ENCODE data around the gene PRR11. TPM values are rescaled to one million over a fixed set of nuclear protein-coding genes. Genes with fewer than 3 reads are reported as not detected.

The PRR11 gene
- total RNA-seq, 1 experiment from 2014 or later, result 109 TPM

DNA sequence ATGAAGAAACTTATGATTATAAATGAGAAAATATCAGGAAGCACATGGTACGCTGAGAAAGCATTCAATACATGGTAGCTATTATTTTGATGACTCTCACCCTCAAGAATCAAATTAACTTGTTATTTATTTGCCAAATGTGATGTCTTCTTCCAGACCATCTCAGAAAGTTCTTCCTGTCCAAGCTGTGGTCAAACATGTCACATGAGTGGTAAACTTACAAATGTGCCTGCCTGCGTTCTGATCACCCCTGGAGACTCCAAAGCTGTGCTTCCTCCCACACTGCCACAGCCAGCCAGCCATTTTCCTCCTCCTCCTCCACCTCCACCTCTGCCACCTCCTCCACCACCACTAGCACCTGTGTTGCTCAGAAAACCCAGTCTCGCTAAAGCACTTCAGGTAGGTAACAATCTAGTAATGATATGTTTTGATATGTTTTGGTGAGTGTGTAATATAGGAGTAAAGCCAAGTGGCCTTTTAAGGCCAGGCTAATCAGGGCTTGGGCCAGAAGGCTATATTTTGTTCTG lies 37.9 kb downstream of the PRR11 start:
- no TSS peak for BruUV-seq (replicated peaks)
- no peak for DNase-seq
- no peaks in the 10 kb centered on the region for H3K9me2 ChIP-seq (ENCODE audit: insufficient read depth)
- ChIA-PET CTCF (no interaction called here), POLR2A (ENCODE audit: unreplicated experiment) (interaction anchor here (0.6 kb wide), 1 partner anchor 38 kb away, joined by 3 read pairs; the partner anchor contains the start of gene PRR11)
- H3F3A ChIP-seq (ENCODE audit: insufficient read depth, low read depth), result no peaks in the 10 kb centered on the region
- peaks cover 13% of the 10 kb centered on the region for H3K36me3 ChIP-seq (ENCODE audit: low read depth)
- H3K79me2 ChIP-seq (ENCODE audit: low read depth), result no peaks in the 10 kb centered on the region
- no peak overlapping the region for H3K4me2 ChIP-seq
- intact Hi-C loops (cut with micrococcal nuclease; ENCODE audit: unreplicated experiment), result no loop called here
- TF ChIP-seq, protein P1, sequence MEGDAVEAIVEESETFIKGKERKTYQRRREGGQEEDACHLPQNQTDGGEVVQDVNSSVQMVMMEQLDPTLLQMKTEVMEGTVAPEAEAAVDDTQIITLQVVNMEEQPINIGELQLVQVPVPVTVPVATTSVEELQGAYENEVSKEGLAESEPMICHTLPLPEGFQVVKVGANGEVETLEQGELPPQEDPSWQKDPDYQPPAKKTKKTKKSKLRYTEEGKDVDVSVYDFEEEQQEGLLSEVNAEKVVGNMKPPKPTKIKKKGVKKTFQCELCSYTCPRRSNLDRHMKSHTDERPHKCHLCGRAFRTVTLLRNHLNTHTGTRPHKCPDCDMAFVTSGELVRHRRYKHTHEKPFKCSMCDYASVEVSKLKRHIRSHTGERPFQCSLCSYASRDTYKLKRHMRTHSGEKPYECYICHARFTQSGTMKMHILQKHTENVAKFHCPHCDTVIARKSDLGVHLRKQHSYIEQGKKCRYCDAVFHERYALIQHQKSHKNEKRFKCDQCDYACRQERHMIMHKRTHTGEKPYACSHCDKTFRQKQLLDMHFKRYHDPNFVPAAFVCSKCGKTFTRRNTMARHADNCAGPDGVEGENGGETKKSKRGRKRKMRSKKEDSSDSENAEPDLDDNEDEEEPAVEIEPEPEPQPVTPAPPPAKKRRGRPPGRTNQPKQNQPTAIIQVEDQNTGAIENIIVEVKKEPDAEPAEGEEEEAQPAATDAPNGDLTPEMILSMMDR (conservative IDR thresholded peaks at IDR 0.05), result no peak
- no peak for TF ChIP-seq EZH2 (IDR thresholded peaks at IDR 0.05; ENCODE audit: low read depth)
- H3K9me3 ChIP-seq (ENCODE audit: insufficient read depth, low read depth), result no peaks in the 10 kb centered on the region
- no peak overlapping the region for H3K4me3 ChIP-seq
- H3K4me1 ChIP-seq (replicated peaks; ENCODE audit: insufficient read depth), result no peaks in the 10 kb centered on the region
- H3K27me3 ChIP-seq (ENCODE audit: insufficient read depth, low read depth), result no peaks in the 10 kb centered on the region
- H4K20me1 ChIP-seq (ENCODE audit: insufficient read depth), result no peaks in the 10 kb centered on the region
- H3K27ac ChIP-seq, result no peak overlapping the region
- H2AFZ ChIP-seq, result no peak overlapping the region

DNA sequence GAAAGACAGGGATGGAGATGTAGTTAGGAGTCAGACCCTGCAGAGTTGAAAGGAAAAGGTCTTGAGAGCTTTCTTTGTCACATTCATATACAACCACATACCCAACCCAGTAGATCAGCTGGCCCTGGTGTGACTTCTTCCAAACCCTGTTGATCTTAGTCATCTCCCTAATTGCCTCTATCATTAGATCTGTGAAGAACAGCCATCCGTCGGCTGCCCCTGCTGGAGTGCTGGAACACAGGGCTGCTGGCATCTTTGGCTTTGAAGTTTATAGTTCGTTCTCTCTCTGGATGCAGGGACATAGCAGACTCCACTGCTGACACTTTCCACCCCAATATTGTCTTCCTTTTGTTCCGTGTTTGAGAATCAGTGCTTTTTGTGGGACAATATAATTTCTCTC lies 43.9 kb downstream of the PRR11 start:
- BruUV-seq (replicated peaks), result no TSS peak
- intact Hi-C loops (cut with micrococcal nuclease; ENCODE audit: unreplicated experiment), result no loop called here
- Histone ChIP-seq H3K4me2 (no peak overlapping the region), H2AFZ (no peak overlapping the region), H3K27me3 (ENCODE audit: insufficient read depth, low read depth) (no peaks in the 10 kb centered on the region), H4K20me1 (ENCODE audit: insufficient read depth) (no peaks in the 10 kb centered on the region), H3K9me3 (ENCODE audit: insufficient read depth, low read depth) (no peaks in the 10 kb centered on the region), H3K4me1 (replicated peaks; ENCODE audit: insufficient read depth) (no peaks in the 10 kb centered on the region), H3K36me3 (ENCODE audit: low read depth) (peaks cover 15% of the 10 kb centered on the region), H3K79me2 (ENCODE audit: low read depth) (no peaks in the 10 kb centered on the region), H3K9me2 (ENCODE audit: insufficient read depth) (no peaks in the 10 kb centered on the region), H3K27ac (no peak overlapping the region), H3F3A (ENCODE audit: insufficient read depth, low read depth) (no peaks in the 10 kb centered on the region), H3K4me3 (no peak overlapping the region)
- no peak for DNase-seq
- TF ChIP-seq, protein P1 (conservative IDR thresholded peaks at IDR 0.05), result no peak
- no peak for TF ChIP-seq EZH2 (IDR thresholded peaks at IDR 0.05; ENCODE audit: low read depth)
- ChIA-PET POLR2A (ENCODE audit: unreplicated experiment) (no interaction called here), CTCF (no interaction called here)

DNA sequence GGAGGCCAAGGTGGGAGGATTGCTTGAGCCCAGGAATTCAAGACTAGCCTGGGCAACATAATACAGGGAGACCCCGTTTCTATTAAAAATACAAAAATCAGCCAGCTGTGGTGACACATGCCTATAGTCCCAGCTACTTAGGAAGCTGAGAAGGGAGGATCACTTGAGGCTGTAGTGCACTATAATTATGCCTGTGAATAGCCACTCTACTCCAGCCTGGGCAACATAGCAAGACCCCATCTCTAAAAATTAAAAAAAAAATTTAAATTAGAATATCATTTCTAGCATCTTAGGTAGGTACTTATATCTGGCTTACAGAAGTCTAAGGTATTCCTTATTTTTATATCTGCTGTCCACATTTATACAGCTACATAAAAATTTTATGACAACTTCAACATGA lies 46.8 kb downstream of the PRR11 start:
- CTCF ChIA-PET, result no interaction called here
- H3K4me1 ChIP-seq (replicated peaks; ENCODE audit: insufficient read depth), result no peaks in the 10 kb centered on the region

More for the DNA sequence above, 46.8 kb downstream of the PRR11 start:
- Histone ChIP-seq H2AFZ (no peak overlapping the region), H3K9me3 (ENCODE audit: insufficient read depth, low read depth) (no peaks in the 10 kb centered on the region), H3K9me2 (ENCODE audit: insufficient read depth) (no peaks in the 10 kb centered on the region), H4K20me1 (ENCODE audit: insufficient read depth) (no peaks in the 10 kb centered on the region), H3K27me3 (ENCODE audit: insufficient read depth, low read depth) (no peaks in the 10 kb centered on the region), H3K36me3 (ENCODE audit: low read depth) (peaks cover 5% of the 10 kb centered on the region; the same call in 1 of the 2 replicates), H3K4me2 (no peak overlapping the region), H3F3A (ENCODE audit: insufficient read depth, low read depth) (no peaks in the 10 kb centered on the region), H3K4me3 (no peak overlapping the region), H3K79me2 (ENCODE audit: low read depth) (no peaks in the 10 kb centered on the region), H3K27ac (no peak overlapping the region)
- no peak for DNase-seq
- no peak for TF ChIP-seq EZH2 (IDR thresholded peaks at IDR 0.05; ENCODE audit: low read depth)
- TF ChIP-seq, protein P1 (conservative IDR thresholded peaks at IDR 0.05), result no peak
- intact Hi-C loops (cut with micrococcal nuclease; ENCODE audit: unreplicated experiment), result no loop called here
- no TSS peak for BruUV-seq (replicated peaks)
- POLR2A ChIA-PET (ENCODE audit: unreplicated experiment), result interaction anchor here (0.5 to 0.6 kb wide), 2 partner anchors 86 to 241 kb away, joined by 3 to 7 read pairs; no protein-coding TSS in a partner anchor
